SK-N-SH (cell line): ENCODE data around the gene USP34. TPM values are rescaled to one million over a fixed set of nuclear protein-coding genes. Genes with fewer than 3 reads are reported as not detected.

Source experiments
- CTCF ChIA-PET: fragments of 300-600, 350-600 bp; formaldehyde crosslinking; extraction: SDS; loops from one replicate; lab custom pipeline; 2021; lab: Yijun Ruan, JAX
- POLR2A ChIA-PET: fragments of 350-600 bp; sonication (Branson Sonifier 250); formaldehyde crosslinking; extraction: SDS; loops from one replicate; lab custom pipeline; 2020; ENCODE audit warnings: antibody characterized with exemption, inconsistent platforms; lab: Yijun Ruan, JAX
- DNase-seq: peaks from one replicate; pipeline ENCODE4 v3.0.0; 2012
- H2AFZ ChIP-seq: fragments of 200-600 bp; sonication (generic); 2 replicates; pipeline ENCODE4 v1.8.1; 2016; ENCODE audit warnings: antibody characterized with exemption, mild to moderate bottlenecking, low read depth
- H3F3A ChIP-seq: fragments of 200-600 bp; sonication (generic); replicated peaks from 2 replicates; pipeline ENCODE3; 2016; ENCODE audit warnings: antibody characterized with exemption, mild to moderate bottlenecking; ENCODE audit not compliant: insufficient read depth
- H3K27ac ChIP-seq, 2 experiments: fragments of 200-500 bp in 1 of 2; fragments of 200-600 bp in 1 of 2; sonication (Bioruptor generic) in 1 of 2; sonication (generic), shearing (Covaris generic) in 1 of 2; 2 replicates each; pipeline versions ENCODE4 v1.5.1 to v1.6.1; 2014 to 2016; ENCODE audit warnings: low read depth in 2 of 2, inconsistent platforms in 1 of 2, low read length in 1 of 2, mild to moderate bottlenecking in 1 of 2, mixed read lengths in 1 of 2
- H3K27me3 ChIP-seq: fragments of 200-600 bp; sonication (generic), shearing (Covaris generic); 2 replicates; pipeline ENCODE4 v1.6.1; 2016; ENCODE audit warnings: mixed run types; ENCODE audit not compliant: insufficient read depth
- H3K36me3 ChIP-seq, 2 experiments: fragments of 200-500 bp in 1 of 2; fragments of 200-600 bp in 1 of 2; sonication (Bioruptor generic) in 1 of 2; sonication (generic) in 1 of 2; replicated peaks in 1 of 2; 2 replicates each; pipeline versions ENCODE3 to v1.5.1; 2014 to 2016; ENCODE audit warnings: low read length in 1 of 2, mild to moderate bottlenecking in 1 of 2; ENCODE audit not compliant: insufficient read depth in 2 of 2, control insufficient read depth in 1 of 2
- H3K4me1 ChIP-seq, 2 experiments: fragments of 200-500 bp in 1 of 2; fragments of 200-600 bp in 1 of 2; sonication (Bioruptor generic) in 1 of 2; sonication (generic), shearing (Covaris generic) in 1 of 2; 2 replicates each; pipeline versions ENCODE4 v1.5.1 to v1.6.1; 2014 to 2016; ENCODE audit warnings: low read depth in 1 of 2, low read length in 1 of 2, mixed run types in 1 of 2; ENCODE audit not compliant: insufficient read depth in 2 of 2, control insufficient read depth in 1 of 2
- H3K4me2 ChIP-seq: fragments of 200-600 bp; sonication (generic), shearing (Covaris generic); 2 replicates; pipeline ENCODE4 v1.6.1; 2017; ENCODE audit warnings: mixed run types
- H3K4me3 ChIP-seq, 2 experiments: fragments of 200-500 bp in 1 of 2; fragments of 200-600 bp in 1 of 2; sonication (Bioruptor generic) in 1 of 2; sonication (generic), shearing (Covaris generic) in 1 of 2; 2 replicates each; pipeline versions ENCODE4 v1.5.1 to v1.8.1; 2014 to 2016; ENCODE audit warnings: low read depth in 2 of 2, inconsistent platforms in 1 of 2, low read length in 1 of 2, mild to moderate bottlenecking in 1 of 2, mixed read lengths in 1 of 2, moderate library complexity in 1 of 2
- H3K79me2 ChIP-seq: fragments of 200-600 bp; sonication (generic); 2 replicates; pipeline ENCODE4 v1.8.1; 2017; ENCODE audit warnings: mild to moderate bottlenecking; ENCODE audit not compliant: insufficient read depth
- H3K9ac ChIP-seq: fragments of 200-600 bp; sonication (generic); 2 replicates; pipeline ENCODE4 v1.6.1; 2017; ENCODE audit warnings: mixed run types
- H3K9me2 ChIP-seq: fragments of 200-600 bp; sonication (generic); 2 replicates; pipeline ENCODE4 v1.6.1; 2017; ENCODE audit warnings: mixed run types
- H3K9me3 ChIP-seq: fragments of 200-600 bp; sonication (generic); 2 replicates; pipeline ENCODE4 v1.6.1; 2017; ENCODE audit warnings: mixed run types, mild to moderate bottlenecking, moderate library complexity
- H4K20me1 ChIP-seq: fragments of 200-600 bp; sonication (generic); 2 replicates; pipeline ENCODE4 v1.6.1; 2017; ENCODE audit warnings: mild to moderate bottlenecking, mixed run types; ENCODE audit not compliant: insufficient read depth
- CHD2 ChIP-seq: fragments of 150-350 bp; IDR thresholded peaks from 2 replicates; pipeline ENCODE4 v1.6.1; 2018; ENCODE audit warnings: low read length; ENCODE audit not compliant: partially characterized antibody
- EZH2phosphoT487 ChIP-seq: fragments of 200-600 bp; sonication (generic); IDR thresholded peaks from 2 replicates; pipeline ENCODE4 v1.6.1; 2017; ENCODE audit warnings: low read depth, mixed run types, mild to moderate bottlenecking, antibody characterized with exemption, moderate library complexity, borderline replicate concordance
- FOSL2 ChIP-seq: IDR thresholded peaks from 2 replicates; pipeline ENCODE4 v1.4.0; 2012; ENCODE audit warnings: low read depth, mild to moderate bottlenecking, moderate library complexity, borderline replicate concordance
- FOXM1 ChIP-seq: IDR thresholded peaks from 2 replicates; pipeline ENCODE4 v1.4.0; 2012; ENCODE audit warnings: low read depth, mild to moderate bottlenecking
- GABPA ChIP-seq: IDR thresholded peaks from 2 replicates; pipeline ENCODE4 v1.4.0; 2012; ENCODE audit warnings: low read depth, mild to moderate bottlenecking
- GATA2 ChIP-seq: sonication (generic); formaldehyde crosslinking; IDR thresholded peaks from 2 replicates; pipeline ENCODE4 v1.5.0; 2020; ENCODE audit warnings: mild to moderate bottlenecking, missing genetic modification reagents
- MAX ChIP-seq: IDR thresholded peaks from 2 replicates; pipeline ENCODE4 v1.4.0; 2012; ENCODE audit warnings: low read depth
- POLR2AphosphoS5 ChIP-seq: IDR thresholded peaks from 2 replicates; pipeline ENCODE4 v1.6.1; 2012; ENCODE audit warnings: low read depth, low read length
- RAD21 ChIP-seq: IDR thresholded peaks from 2 replicates; pipeline ENCODE4 v1.6.1; 2012; ENCODE audit warnings: mild to moderate bottlenecking, low read length
- RCOR1 ChIP-seq: fragments of 150-350 bp; IDR thresholded peaks from 2 replicates; pipeline ENCODE4 v1.6.1; 2017; ENCODE audit warnings: antibody characterized with exemption, low read length
- RFX5 ChIP-seq: IDR thresholded peaks from 2 replicates; pipeline ENCODE4 v1.6.1; 2012; ENCODE audit warnings: mild to moderate bottlenecking, improper control_type of control experiment, low read length
- RXRA ChIP-seq: IDR thresholded peaks from 2 replicates; pipeline ENCODE4 v1.4.0; 2012; ENCODE audit warnings: low read depth, mild to moderate bottlenecking, borderline replicate concordance
- YY1 ChIP-seq: IDR thresholded peaks from 2 replicates; pipeline ENCODE4 v1.4.0; 2012; ENCODE audit warnings: low read depth, mild to moderate bottlenecking
- whole genome bisulfite sequencing: methylation state at CpG from one replicate; pipeline ENCODE4 v1.1.6; 2017; ENCODE audit warnings: low lambda C conversion rate; 5-methylcytosine and 5-hydroxymethylcytosine counted together
- polyA plus RNA-seq, 3 experiments: library from polyadenylated mRNA; depleted of rRNA; stranded (reverse); fragments of >200 nt; gene quantifications; 2 replicates each; pipeline ENCODE4 v1.2.3, GENCODE V29; 2012
- TF ChIP-seq, protein P1 (sequence below): IDR thresholded peaks from 2 replicates; pipeline ENCODE4 v1.4.0; 2012; ENCODE audit warnings: low read depth, borderline replicate concordance
- TF ChIP-seq, protein P2 (sequence below): IDR thresholded peaks from 2 replicates; pipeline ENCODE4 v1.4.0; 2012; ENCODE audit warnings: low read depth, borderline replicate concordance
- TF ChIP-seq, protein P3 (sequence below): IDR thresholded peaks from 2 replicates; pipeline ENCODE4 v1.6.1; 2012; ENCODE audit warnings: mild to moderate bottlenecking, low read depth, low read length, moderate library complexity
- TF ChIP-seq, protein P4 (sequence below): fragments of 150-350 bp; IDR thresholded peaks from 2 replicates; pipeline ENCODE4 v1.6.1; 2016; ENCODE audit warnings: mild to moderate bottlenecking, low read depth, low read length
- TF ChIP-seq, protein P5 (sequence below): fragments of 200-600 bp; sonication (generic); IDR thresholded peaks from 2 replicates; pipeline ENCODE4 v1.6.1; 2017; ENCODE audit warnings: antibody characterized with exemption, mild to moderate bottlenecking, moderate library complexity

The USP34 gene
- polyA plus RNA-seq, 1 of the 3 experiments (the other 2 are of a cell fraction): 31.4 TPM

DNA sequence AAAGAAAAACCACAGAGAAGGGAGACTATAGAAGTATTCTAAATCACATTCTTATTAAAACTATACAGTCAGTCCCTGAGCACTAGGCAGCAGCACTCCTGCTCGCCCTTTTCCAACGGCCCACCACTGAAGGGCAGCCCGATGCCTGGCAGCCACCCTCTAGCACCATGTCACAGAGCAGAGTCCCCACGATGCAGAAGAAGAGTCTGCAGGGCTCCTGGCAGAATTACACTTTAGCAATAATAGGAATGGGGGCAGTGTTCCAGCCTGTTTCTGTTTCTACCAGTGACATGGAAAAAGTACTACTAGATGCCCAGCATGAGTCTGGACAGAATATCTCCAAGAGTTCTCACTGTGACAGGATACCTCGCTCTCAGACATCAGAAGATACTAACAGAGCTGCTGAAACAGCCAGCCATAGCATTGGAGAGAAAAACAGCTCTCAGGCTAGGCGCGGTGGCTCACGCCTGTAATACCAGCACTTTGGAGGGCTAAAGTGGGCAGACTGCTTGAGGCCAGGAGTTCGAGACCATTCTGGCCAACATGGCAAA is 221.3 kb downstream of the USP34 start:
- H3K9me3 ChIP-seq: no peaks in the 10 kb centered on the region; the same call in 1 of the 2 replicates
- 97% methylated on average over 9 of the region's 9 CpGs for WGBS
- no peak for DNase-seq
- H3K27ac ChIP-seq: no peak overlapping the region
- TF ChIP-seq, protein P1, sequence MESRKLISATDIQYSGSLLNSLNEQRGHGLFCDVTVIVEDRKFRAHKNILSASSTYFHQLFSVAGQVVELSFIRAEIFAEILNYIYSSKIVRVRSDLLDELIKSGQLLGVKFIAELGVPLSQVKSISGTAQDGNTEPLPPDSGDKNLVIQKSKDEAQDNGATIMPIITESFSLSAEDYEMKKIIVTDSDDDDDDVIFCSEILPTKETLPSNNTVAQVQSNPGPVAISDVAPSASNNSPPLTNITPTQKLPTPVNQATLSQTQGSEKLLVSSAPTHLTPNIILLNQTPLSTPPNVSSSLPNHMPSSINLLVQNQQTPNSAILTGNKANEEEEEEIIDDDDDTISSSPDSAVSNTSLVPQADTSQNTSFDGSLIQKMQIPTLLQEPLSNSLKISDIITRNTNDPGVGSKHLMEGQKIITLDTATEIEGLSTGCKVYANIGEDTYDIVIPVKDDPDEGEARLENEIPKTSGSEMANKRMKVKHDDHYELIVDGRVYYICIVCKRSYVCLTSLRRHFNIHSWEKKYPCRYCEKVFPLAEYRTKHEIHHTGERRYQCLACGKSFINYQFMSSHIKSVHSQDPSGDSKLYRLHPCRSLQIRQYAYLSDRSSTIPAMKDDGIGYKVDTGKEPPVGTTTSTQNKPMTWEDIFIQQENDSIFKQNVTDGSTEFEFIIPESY: no peak
- TF ChIP-seq FOSL2: no peak
- no peak for TF ChIP-seq YY1
- no peak for TF ChIP-seq CHD2
- TF ChIP-seq POLR2AphosphoS5: no peak
- TF ChIP-seq FOXM1: no peak
- TF ChIP-seq RXRA: no peak
- no peak for TF ChIP-seq RAD21
- no peak for TF ChIP-seq GABPA
- TF ChIP-seq, protein P2, sequence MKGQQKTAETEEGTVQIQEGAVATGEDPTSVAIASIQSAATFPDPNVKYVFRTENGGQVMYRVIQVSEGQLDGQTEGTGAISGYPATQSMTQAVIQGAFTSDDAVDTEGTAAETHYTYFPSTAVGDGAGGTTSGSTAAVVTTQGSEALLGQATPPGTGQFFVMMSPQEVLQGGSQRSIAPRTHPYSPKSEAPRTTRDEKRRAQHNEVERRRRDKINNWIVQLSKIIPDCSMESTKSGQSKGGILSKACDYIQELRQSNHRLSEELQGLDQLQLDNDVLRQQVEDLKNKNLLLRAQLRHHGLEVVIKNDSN: no peak
- TF ChIP-seq, protein P3, sequence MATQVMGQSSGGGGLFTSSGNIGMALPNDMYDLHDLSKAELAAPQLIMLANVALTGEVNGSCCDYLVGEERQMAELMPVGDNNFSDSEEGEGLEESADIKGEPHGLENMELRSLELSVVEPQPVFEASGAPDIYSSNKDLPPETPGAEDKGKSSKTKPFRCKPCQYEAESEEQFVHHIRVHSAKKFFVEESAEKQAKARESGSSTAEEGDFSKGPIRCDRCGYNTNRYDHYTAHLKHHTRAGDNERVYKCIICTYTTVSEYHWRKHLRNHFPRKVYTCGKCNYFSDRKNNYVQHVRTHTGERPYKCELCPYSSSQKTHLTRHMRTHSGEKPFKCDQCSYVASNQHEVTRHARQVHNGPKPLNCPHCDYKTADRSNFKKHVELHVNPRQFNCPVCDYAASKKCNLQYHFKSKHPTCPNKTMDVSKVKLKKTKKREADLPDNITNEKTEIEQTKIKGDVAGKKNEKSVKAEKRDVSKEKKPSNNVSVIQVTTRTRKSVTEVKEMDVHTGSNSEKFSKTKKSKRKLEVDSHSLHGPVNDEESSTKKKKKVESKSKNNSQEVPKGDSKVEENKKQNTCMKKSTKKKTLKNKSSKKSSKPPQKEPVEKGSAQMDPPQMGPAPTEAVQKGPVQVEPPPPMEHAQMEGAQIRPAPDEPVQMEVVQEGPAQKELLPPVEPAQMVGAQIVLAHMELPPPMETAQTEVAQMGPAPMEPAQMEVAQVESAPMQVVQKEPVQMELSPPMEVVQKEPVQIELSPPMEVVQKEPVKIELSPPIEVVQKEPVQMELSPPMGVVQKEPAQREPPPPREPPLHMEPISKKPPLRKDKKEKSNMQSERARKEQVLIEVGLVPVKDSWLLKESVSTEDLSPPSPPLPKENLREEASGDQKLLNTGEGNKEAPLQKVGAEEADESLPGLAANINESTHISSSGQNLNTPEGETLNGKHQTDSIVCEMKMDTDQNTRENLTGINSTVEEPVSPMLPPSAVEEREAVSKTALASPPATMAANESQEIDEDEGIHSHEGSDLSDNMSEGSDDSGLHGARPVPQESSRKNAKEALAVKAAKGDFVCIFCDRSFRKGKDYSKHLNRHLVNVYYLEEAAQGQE: no peak
- TF ChIP-seq EZH2phosphoT487: no peak
- no peak for TF ChIP-seq GATA2
- TF ChIP-seq, protein P4, sequence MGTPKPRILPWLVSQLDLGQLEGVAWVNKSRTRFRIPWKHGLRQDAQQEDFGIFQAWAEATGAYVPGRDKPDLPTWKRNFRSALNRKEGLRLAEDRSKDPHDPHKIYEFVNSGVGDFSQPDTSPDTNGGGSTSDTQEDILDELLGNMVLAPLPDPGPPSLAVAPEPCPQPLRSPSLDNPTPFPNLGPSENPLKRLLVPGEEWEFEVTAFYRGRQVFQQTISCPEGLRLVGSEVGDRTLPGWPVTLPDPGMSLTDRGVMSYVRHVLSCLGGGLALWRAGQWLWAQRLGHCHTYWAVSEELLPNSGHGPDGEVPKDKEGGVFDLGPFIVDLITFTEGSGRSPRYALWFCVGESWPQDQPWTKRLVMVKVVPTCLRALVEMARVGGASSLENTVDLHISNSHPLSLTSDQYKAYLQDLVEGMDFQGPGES: no peak
- TF ChIP-seq RCOR1: no peak
- TF ChIP-seq RFX5: no peak
- no peak for TF ChIP-seq MAX
- TF ChIP-seq, protein P5, sequence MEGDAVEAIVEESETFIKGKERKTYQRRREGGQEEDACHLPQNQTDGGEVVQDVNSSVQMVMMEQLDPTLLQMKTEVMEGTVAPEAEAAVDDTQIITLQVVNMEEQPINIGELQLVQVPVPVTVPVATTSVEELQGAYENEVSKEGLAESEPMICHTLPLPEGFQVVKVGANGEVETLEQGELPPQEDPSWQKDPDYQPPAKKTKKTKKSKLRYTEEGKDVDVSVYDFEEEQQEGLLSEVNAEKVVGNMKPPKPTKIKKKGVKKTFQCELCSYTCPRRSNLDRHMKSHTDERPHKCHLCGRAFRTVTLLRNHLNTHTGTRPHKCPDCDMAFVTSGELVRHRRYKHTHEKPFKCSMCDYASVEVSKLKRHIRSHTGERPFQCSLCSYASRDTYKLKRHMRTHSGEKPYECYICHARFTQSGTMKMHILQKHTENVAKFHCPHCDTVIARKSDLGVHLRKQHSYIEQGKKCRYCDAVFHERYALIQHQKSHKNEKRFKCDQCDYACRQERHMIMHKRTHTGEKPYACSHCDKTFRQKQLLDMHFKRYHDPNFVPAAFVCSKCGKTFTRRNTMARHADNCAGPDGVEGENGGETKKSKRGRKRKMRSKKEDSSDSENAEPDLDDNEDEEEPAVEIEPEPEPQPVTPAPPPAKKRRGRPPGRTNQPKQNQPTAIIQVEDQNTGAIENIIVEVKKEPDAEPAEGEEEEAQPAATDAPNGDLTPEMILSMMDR: no peak
- peaks cover 11% of the 10 kb centered on the region for H3K79me2 ChIP-seq
- no peak overlapping the region for H3K9ac ChIP-seq
- POLR2A ChIA-PET: no interaction called here
- H3K9me2 ChIP-seq: no peaks in the 10 kb centered on the region
- H4K20me1 ChIP-seq: no peaks in the 10 kb centered on the region
- no peaks in the 10 kb centered on the region for H3K27me3 ChIP-seq
- H3K4me1 ChIP-seq: peaks cover 0 to 23% of the 10 kb centered on the region in 2 experiments; a peak in 3 of 4 replicates
- H3K36me3 ChIP-seq: peaks cover 47 to 82% of the 10 kb centered on the region in 2 experiments
- no peak overlapping the region for H3K4me3 ChIP-seq
- CTCF ChIA-PET: interaction anchor here (0.8 kb wide), 1 partner anchor 13 kb away, joined by 3 read pairs; no protein-coding TSS in a partner anchor
- peaks cover 43% of the 10 kb centered on the region for H3F3A ChIP-seq
- H3K4me2 ChIP-seq: no peak overlapping the region
- H2AFZ ChIP-seq: no peak overlapping the region
